A673 (cell line): ENCODE data around the gene ST3GAL4. TPM values are rescaled to one million over a fixed set of nuclear protein-coding genes. Genes with fewer than 3 reads are reported as not detected.
A peak's percentile ranks its signal among the peaks of the same experiment; 100 is the strongest.
"Not testable (repeated sequence)": the region's sequence is repeated elsewhere in the genome, so short reads cannot be mapped to it uniquely, and the experiment has no call there.

Experiments
- BruUV-seq: library from RNA; stranded (reverse); fragments of 400-500 nt; replicated peaks from 2 replicates; lab custom pipeline; 2021; lab: Mats Ljungman, UMichigan
- CTCF ChIA-PET: fragments of 300-600 bp; sonication (Branson Sonifier 250); formaldehyde crosslinking; loops from one replicate; lab custom pipeline; 2022; ENCODE audit warnings: antibody characterized with exemption; lab: Charles Lee
- POLR2A ChIA-PET: fragments of 300-600 bp; sonication (Branson Sonifier 250); formaldehyde crosslinking; loops from one replicate; lab custom pipeline; 2022; ENCODE audit warnings: antibody characterized with exemption; ENCODE audit not compliant: low non-redundant PET; lab: Charles Lee
- DNase-seq: peaks from one replicate; pipeline ENCODE4 v3.0.0-alpha.2; 2015; ENCODE audit warnings: low spot score
- H3K27ac ChIP-seq: fragments of 200-600 bp; sonication (generic); 2 replicates; pipeline ENCODE4 v1.5.1; 2016; ENCODE audit warnings: mixed run types, low read depth, mild to moderate bottlenecking, mixed read lengths, antibody characterized with exemption, low read length; ENCODE audit not compliant: poor library complexity, severe bottlenecking
- H3K27me3 ChIP-seq: fragments of 200-600 bp; sonication (generic); replicated peaks from 2 replicates; pipeline ENCODE4 v1.6.1; 2017; ENCODE audit warnings: mixed run types, low read depth, mild to moderate bottlenecking, mixed read lengths, antibody characterized with exemption, low read length; ENCODE audit not compliant: insufficient read depth, poor library complexity
- H3K36me3 ChIP-seq: fragments of 200-600 bp; sonication (generic); 2 replicates; pipeline ENCODE4 v1.6.1; 2016; ENCODE audit warnings: mixed run types, mild to moderate bottlenecking, mixed read lengths, antibody characterized with exemption, low read length; ENCODE audit not compliant: insufficient read depth, poor library complexity, severe bottlenecking
- H3K4me1 ChIP-seq: fragments of 200-600 bp; sonication (generic); 2 replicates; pipeline ENCODE4 v1.6.1; 2017; ENCODE audit warnings: mixed run types, mild to moderate bottlenecking, mixed read lengths, antibody characterized with exemption, low read length; ENCODE audit not compliant: insufficient read depth, poor library complexity, severe bottlenecking
- H3K4me3 ChIP-seq: fragments of 200-600 bp; sonication (generic); 2 replicates; pipeline ENCODE4 v1.5.1; 2016; ENCODE audit warnings: low read depth, mixed run types, mild to moderate bottlenecking, mixed read lengths, low read length; ENCODE audit not compliant: poor library complexity, severe bottlenecking
- H3K9me3 ChIP-seq: fragments of 200-600 bp; sonication (generic); 2 replicates; pipeline ENCODE4 v1.6.1; 2016; ENCODE audit warnings: mixed run types, low read depth, mild to moderate bottlenecking, mixed read lengths, antibody characterized with exemption, low read length; ENCODE audit not compliant: poor library complexity, severe bottlenecking
- CTCF ChIP-seq: fragments of 300-800, 200-600 bp; sonication (generic); conservative IDR thresholded peaks from 2 replicates; pipeline ENCODE4 v1.5.1; 2017; ENCODE audit warnings: low read depth, mild to moderate bottlenecking, antibody characterized with exemption, low read length, moderate library complexity, mixed read lengths
- EZH2 ChIP-seq: fragments of 200-600 bp; sonication (generic); IDR thresholded peaks from 2 replicates; pipeline ENCODE4 v1.6.1; 2017; ENCODE audit warnings: borderline replicate concordance, low read depth, mild to moderate bottlenecking, mixed read lengths, antibody characterized with exemption, low read length; ENCODE audit not compliant: poor library complexity, severe bottlenecking
- intact Hi-C: fragments of 100-400 bp; cut with micrococcal nuclease; formaldehyde crosslinking; loops from one replicate; pipeline ENCODE4 v1.10.0; 2022; ENCODE audit not compliant: unreplicated experiment
- total RNA-seq: library from RNA; stranded (reverse); gene quantifications from 2 replicates; pipeline ENCODE4 v1.2.3, GENCODE V29; 2021

ST3GAL4 gene
- total RNA-seq, 1 experiment from 2014 or later, result 29.9 TPM

GRCh38 chr11:126378763-126379162, 23.3 kb downstream of the ST3GAL4 start:
- Histone ChIP-seq H3K27me3 (no peaks in the 10 kb centered on the region), H3K36me3 (no peaks in the 10 kb centered on the region), H3K4me1 (peaks cover 5% of the 10 kb centered on the region), H3K4me3 (no peak overlapping the region), H3K9me3 (no peaks in the 10 kb centered on the region), H3K27ac (no peak overlapping the region)
- TF ChIP-seq CTCF, result no peak
- TF ChIP-seq EZH2, result no peak
- CTCF ChIA-PET, result no interaction called here
- no TSS peak for BruUV-seq
- DNase-seq, result peak; percentile 48
- POLR2A ChIA-PET, result no interaction called here
- intact Hi-C loops, result no loop called here

- no peak overlapping the region for H3K4me3 ChIP-seq
- no peak overlapping the region for H3K27ac ChIP-seq
- ChIA-PET POLR2A (no interaction called here), CTCF (no interaction called here)
- no peak for TF ChIP-seq CTCF
- TF ChIP-seq EZH2, result no peak
- peaks cover 5% of the 10 kb centered on the region for H3K4me1 ChIP-seq
- no peaks in the 10 kb centered on the region for H3K36me3 ChIP-seq
- no peaks in the 10 kb centered on the region for H3K27me3 ChIP-seq
- DNase-seq, result no peak
- intact Hi-C loops, result no loop called here
- no peaks in the 10 kb centered on the region for H3K9me3 ChIP-seq
- BruUV-seq, result no TSS peak
Measured at GRCh38 chr11:126380909-126381308, 25.4 kb downstream of the ST3GAL4 start.

- H3K27me3 ChIP-seq, H3K4me3 ChIP-seq, H3K9me3 ChIP-seq, DNase-seq, H3K27ac ChIP-seq, H3K36me3 ChIP-seq, intact Hi-C loops, BruUV-seq, POLR2A ChIA-PET, CTCF ChIA-PET: not testable (repeated sequence)
- peaks cover 13% of the 10 kb centered on the region for H3K4me1 ChIP-seq
Measured at GRCh38 chr11:126381960-126382359, 26.5 kb downstream of the ST3GAL4 start.

GRCh38 chr11:126382641-126383040, 27.2 kb downstream of the ST3GAL4 start:
- intact Hi-C loops, BruUV-seq, H3K36me3 ChIP-seq, H3K9me3 ChIP-seq, H3K27me3 ChIP-seq, H3K4me3 ChIP-seq, POLR2A ChIA-PET, H3K27ac ChIP-seq, DNase-seq: not testable (repeated sequence)
- peaks cover 13% of the 10 kb centered on the region for H3K4me1 ChIP-seq
- CTCF ChIA-PET, result interaction anchor here (0.6 kb wide), 1 partner anchor 24 kb away, joined by 3 read pairs; no protein-coding TSS in a partner anchor
